Left lobe of liver (tissue), 1 donor: ENCODE data around the gene MON1A. TPM values are rescaled to one million over a fixed set of nuclear protein-coding genes. Genes with fewer than 3 reads are reported as not detected.

Experiments used
- total RNA-seq: library from RNA; stranded (reverse); gene quantifications from one replicate; pipeline ENCODE4 v1.2.1, GENCODE V29; 2021
- donor health status: DM: no; HTN: yes; CAD: no.

The MON1A gene
- total RNA-seq, 1 donor from 2014 or later: 9.4 TPM

Other genes starting within 250 kb of the MON1A start
- gene MST1, start 240.3 kb downstream of the MON1A start, total RNA-seq: 838 TPM
- 59.4 TPM for gene RNF123, start 240.3 kb downstream of the MON1A start, total RNA-seq
- not detected for gene AMIGO3, start 210.1 kb downstream of the MON1A start, total RNA-seq
- gene GMPPB, start 205.9 kb downstream of the MON1A start, total RNA-seq: 38.0 TPM
- gene IP6K1, start 143.3 kb downstream of the MON1A start, total RNA-seq: 14.6 TPM
- gene CDHR4, start 129.9 kb downstream of the MON1A start, total RNA-seq: not detected
- 0.63 TPM for gene INKA1, start 126.5 kb downstream of the MON1A start, total RNA-seq
- gene UBA7, start 115.9 kb downstream of the MON1A start, total RNA-seq: 33.2 TPM
- gene TRAIP, start 73.2 kb downstream of the MON1A start, total RNA-seq: 0.75 TPM
- not detected for gene CAMKV, start 59.9 kb downstream of the MON1A start, total RNA-seq
- 1.3 TPM for gene MST1R, start 25.9 kb downstream of the MON1A start, total RNA-seq
- 45.7 TPM for gene RBM6, start 10.3 kb upstream of the MON1A start, total RNA-seq
- 50.9 TPM for gene RBM5, start 159.1 kb upstream of the MON1A start, total RNA-seq
- 4.0 TPM for gene SEMA3F, start 225.5 kb upstream of the MON1A start, total RNA-seq